HG03175 (cell line): ENCODE results near the gene PHAF1.
"Not testable (repeated sequence)": the region's sequence is repeated elsewhere in the genome, so short reads cannot be mapped to it uniquely, and the experiment has no call there.

ENCODE experiments used
- ATAC-seq: cut with Tn5 transposase; IDR thresholded peaks from one replicate; pipeline ENCODE4 v1.9.1; 2021; ENCODE audit warnings: mild to moderate bottlenecking, moderate library complexity; ENCODE audit not compliant: unreplicated experiment

The PHAF1 gene

DNA sequence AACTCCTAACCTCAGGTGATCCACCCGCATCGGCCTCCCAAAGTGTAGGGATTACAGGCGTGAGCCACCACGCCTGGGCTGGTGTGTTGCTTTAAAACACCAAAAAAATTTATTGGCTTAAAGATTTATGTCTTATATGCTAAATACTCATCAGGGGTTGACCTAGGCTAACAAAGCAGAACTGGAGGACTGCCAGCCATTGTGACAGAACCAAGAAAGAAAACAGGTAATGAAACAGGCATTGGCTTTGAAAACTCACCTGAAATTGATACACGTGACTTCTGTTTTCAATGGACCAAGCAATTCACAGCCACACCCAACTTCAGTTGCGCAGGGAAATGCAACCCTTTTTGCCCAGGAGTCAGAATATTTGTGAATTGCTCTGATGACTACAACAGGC lies 4.9 kb upstream of the PHAF1 start:
- ATAC-seq: no peak

DNA sequence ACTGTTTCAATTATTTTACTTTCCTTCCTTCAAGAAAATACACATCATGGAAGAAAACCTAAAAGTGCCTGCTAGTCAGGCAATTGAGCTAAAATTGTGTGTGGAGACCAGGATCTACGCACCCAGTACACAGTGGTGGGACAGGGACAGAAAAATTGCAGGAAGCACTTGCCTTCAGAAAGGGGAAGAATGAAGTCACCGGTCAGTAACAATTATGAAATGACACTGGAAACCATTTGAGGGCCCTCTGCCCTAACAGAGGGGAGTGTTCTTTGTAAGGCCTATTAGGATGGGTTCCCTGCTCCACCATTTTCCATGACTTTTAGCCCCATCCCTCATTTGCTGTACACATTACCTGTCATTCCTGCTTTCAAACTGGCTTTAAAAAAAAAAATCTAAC lies 4.5 kb upstream of the PHAF1 start:
- no peak for ATAC-seq

DNA sequence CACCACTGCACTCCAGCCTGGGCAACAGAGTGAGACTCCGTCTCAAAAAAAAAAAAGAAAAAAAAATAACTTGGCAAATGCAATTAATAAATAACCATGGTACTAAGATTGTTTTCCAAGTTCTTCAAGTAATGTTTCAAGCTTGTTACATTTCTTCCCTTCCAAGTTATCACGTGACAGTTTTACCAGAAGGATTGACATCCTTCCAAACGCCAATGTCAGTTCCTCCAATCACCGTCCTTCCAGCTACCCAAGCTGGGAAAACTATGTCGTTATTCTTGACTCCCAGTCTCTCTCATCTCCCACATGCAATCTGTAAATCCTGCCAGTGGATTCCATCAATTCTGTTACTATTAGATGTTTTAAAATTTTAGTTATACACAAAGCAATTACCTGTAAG lies 3.9 kb upstream of the PHAF1 start:
- ATAC-seq: no peak

DNA sequence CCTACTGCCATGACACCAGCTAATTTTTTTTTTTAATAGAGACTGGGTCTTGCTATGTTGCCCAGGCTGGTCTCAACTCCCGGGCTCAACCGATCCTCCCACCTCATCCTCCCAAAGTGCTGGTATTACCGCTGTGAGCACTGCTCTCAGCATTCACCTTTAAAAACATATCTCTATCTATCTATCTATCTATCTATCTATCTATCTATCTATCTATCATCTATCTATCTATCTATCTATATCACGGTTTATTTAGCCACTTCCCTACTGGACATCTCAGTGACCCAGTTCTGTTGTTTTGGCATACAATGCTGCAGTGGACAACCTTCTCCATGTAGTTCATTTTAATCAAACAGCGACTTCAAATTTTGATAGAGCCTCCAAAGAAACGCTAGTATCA lies 1.3 kb upstream of the PHAF1 start:
- ATAC-seq: no peak

DNA sequence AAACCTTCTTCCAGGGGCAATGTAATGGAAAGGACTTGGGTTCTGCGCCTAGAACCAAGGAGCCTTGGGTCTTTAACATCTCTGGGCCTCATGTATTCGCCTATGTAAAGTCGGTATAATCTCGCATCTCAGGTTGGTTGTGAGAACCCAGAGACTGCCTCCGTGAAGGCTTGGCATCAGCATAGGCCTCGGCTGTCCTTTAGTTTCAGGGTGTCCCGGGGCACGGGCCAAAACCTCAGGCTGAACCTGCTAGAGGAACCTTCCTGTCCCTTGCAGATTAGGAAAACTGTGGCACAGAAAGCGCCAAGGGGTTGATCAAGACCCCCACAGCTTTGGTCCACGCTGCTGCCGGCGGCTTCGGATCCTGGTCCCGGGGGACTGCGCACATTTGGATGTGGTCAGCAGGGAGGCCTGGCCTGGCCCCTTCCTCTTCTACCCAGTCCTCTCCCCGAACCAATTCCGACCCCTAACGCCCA lies 772 bp upstream of the PHAF1 start:
- no peak for ATAC-seq

DNA sequence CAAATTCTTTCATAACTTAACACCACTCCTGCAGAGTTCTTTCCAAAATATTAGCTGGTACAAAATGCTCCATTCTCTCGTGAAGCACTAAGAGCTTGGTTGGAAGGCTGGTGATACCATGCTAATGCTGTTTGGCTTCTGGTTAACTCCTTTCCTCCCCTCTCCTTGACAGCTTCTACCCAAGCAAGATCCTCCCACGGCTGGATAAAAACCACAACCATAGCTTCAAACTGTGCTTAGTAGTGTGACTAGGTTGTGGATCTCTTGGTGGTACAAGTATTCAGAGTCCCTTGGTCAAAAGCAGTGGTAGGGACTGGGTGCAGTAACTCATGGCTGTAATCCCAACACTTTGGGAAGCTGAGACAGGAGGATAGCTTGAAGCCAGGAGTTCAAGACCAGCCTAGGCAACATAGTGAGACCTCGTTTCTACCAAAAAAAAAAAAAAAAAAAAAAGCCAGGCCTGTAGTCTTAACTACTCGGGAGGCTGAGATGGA lies 2.3 kb downstream of the PHAF1 start:
- ATAC-seq: no peak

DNA sequence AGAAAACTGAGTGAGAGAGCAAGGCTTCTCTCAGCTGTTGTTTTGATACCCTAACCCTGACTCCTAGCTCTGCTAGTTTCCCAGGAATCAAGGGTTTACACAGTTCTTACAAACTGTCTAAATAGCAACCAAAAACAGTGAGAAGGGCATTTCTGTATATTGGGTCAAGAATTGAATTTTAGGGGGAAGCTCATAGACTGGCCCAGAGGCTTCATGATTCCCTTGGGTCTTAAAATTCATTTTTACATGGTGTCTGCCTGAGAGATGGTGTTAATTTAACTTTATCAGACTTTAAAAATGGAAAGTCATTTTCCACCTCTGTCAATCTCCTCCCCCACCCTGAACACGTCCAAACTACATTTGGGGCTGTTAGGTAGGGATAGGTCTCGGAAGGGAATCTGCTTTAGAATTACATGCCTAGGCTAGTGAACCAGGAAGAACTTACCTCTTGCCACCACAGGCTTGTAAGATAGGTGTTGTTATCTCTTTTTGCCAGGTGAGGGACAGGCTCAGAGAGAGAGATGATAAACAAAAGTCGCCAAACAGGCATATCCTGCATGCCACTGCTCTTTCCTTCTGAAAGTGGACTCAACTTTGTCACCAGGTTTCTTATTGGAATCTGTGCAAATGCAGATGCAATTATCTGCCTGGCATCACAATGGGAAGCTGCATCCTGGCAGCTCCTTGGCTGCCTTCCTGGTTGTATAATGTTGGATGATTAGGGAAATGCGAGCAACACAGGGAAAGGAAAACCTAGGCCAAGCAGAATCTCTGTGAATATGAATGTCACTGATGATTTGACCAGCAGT lies 3.1 kb downstream of the PHAF1 start:
- no peak for ATAC-seq

DNA sequence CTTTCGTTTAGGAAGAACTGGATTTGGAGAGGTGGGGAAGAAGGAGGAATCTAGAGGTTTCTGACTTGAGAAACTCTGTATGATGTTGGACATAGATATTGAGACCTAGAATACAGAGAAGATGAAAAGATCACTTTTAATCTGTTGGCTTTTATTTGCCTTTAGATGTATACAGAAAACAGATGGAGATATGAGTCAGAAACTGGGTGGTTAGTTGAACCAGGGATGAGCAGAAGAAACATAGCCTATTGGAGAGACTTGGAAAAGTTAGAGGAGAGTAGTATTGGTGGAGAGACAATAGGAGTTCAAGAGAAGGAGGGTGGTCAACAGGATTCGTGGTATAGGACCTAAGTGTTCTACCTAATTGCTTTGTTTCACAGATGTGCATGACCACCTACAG lies 5.1 kb downstream of the PHAF1 start:
- ATAC-seq: no peak

DNA sequence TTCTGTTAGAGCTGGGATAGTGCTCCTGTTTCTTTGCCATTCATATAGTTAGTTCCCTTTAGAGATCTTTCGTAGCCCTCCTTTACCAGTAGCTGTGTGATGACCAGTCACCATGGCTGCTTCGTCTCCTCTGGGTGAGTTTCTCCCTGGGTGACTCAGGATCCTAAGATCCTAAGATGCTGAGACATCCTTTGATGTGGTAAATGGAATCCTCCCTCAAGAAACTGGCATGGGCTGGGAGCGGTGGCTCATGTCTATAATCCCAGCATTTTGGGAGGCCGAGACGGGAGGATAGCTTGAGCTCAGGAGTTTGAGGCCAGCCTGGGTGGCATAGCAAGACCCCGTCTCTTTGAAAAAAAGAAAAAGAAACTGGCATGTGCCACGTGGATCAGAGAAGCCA lies 5.9 kb downstream of the PHAF1 start:
- no peak for ATAC-seq

DNA sequence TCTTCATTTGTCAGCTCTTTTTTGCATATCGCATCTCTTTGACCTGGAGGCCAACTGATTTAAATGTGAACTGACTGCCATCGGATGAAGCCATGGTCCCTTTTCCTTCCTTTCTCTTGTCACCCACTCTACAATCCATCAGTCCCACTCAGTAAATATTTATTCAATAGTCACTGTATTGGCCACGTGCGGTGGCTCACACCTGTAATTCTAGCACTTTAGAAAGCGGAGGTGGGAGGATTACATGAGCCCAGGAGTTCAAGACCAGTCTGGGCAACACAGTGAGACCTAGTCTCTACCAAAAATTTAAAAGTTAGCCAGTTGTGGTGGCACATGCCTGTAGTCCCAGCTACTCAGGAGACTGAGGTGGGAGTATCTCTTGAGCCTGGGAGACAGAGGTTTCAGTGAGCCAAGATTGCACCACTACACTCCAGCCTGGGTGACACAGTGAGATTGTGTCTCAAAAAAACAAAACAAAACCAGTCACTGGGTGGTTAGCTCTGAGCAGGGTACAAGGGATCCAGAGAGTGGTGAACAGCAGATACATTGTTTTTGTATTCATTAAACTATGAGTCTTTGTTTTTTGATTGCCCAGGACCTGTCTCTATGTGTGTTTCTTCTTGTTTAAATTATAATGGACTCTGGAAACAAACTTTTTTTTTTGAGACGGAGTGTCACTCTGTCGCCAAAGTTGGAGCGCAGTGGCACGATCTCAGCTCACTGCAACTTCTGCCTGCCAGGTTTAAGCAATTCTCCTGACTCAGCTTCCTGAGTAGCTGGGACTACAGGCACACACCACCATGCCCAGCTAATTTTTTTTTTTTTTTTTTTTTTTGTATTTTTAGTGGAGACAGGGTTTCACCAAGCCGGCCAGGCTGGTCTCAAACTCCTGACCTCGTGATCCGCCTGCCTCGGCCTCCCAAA lies 6.9 kb downstream of the PHAF1 start:
- no peak for ATAC-seq

DNA sequence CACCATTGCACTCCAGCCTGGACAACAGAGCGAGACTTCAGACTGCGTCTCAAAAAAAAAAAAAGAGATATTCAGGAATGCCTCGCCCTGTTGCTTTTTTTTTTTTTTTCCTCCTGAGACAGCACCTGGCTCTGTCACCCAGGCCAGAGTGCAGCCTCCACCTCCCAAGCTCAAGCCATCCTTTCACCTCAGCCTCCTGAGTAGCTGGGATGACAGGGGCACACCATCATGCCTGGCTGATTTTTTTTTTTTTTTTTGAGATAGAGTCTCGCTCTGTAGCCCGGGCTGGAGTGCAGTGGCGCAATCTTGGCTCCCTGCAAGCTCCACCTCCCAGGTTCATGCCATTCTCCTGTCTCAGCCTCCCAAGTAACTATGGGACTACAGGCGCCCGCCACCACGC lies 8.0 kb downstream of the PHAF1 start:
- ATAC-seq: no peak

DNA sequence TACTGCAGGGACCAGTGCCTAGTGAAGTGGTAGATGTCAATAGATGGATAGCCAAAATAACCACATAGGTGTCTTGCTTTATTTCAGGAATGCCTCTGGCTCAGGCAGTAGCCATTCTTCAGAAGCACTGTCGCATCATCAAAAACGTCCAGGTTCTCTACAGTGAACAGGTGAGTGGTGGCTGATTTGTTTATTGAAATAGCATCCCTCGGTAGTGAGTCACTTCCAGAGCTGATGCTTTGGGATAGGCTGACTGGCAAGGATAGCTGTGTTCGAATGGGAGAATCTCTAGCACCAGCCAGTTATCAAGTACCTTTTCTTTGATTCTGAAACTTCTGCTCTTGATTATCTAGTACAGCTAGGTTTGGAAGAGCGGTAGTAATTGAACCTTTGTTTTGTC lies 10.3 kb downstream of the PHAF1 start:
- no peak for ATAC-seq

DNA sequence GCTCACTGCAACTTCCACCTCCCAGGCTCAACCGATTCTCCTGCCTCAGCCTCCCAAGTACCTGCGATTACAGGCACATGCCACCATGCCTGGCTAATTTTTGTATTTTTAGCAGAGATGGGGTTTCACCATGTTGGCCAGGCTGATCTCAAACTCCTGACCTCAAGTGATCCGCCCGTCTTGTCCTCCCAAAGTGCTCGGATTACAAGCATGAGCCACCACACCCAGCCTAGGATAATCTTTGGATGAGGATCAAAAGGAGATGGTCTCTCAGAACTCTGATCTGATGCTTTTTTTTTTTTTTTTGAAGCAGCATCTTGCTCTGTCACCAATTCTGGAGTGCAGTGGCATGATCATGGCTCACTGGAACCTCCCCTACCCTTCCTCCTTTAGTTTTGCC lies 13.1 kb downstream of the PHAF1 start:
- not testable (repeated sequence) for ATAC-seq

DNA sequence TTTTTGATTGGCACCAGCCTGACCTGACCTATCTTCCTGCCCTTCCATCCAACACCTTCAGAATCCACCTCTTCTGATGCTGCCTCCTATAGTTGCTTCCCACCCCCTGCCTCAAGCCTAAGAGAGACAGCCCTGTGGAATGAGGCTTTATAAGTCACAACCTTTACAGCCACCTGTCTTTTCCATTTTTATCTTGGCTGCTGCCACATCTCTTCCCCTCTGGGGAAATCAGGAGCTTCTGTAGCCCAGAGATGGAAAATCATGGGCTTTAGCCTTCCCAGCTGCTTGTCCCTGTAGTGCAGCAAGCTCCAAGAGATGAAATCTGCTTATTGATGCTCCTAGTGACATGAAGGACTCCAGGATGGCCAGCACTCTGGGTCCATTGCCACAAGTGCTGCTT lies 18.7 kb downstream of the PHAF1 start:
- no peak for ATAC-seq

DNA sequence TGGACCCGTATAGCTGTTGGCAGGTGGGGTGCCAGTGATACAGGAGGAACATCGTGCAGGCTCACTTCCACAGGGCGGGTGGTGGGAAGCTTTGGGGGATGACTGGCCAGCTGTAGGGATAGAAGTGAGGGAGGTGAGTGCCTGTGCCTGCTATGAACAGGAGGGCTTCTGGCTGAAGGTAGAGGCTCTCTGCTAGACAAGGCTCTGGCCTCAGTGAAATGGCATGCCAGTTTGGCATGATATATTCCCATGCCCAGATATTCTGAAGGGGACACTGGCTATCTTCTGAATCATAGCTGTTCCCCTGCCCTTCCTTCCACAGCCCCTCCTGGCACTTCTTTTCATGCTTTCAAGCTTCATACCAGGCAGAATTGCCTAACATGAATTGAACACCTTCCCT lies 19.1 kb downstream of the PHAF1 start:
- no peak for ATAC-seq

DNA sequence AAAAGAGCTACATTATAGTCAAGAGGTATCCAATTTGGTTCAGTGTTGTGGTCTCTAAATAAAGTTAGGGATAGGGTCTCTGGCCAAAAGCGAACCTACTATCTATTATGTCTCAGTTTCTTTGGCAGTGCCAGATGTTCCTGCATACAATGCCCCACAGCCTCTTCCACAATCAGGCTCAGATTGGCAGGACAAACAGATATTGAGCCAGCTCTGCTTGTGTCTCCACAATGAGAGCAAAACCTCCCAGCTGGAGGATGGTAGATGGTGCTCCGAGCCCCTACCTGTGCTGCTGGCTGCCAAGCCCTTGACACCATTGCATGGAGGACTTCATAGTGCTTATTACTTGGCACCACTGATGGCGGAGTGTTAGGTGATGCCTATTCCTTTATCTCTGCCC lies 19.7 kb downstream of the PHAF1 start:
- ATAC-seq: no peak

DNA sequence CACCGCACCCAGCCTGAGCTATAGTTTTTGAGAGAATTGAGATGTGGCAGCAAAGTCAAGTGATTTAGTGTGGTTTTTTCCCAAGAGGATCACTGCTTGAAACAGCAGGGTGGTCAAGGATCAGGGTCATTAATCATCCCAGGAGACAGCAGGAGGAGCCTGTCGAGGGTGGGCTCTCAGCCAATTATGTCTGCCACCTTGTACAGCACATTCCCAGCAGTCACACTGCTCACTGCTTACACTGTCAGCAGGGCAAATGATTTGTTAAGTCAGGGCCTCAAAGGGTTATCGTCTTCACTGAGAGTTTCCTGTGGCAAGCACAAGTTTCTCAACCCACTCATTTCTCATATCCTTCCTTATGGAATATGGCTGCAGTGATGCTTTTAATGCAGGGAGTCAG lies 27.9 kb downstream of the PHAF1 start:
- no peak for ATAC-seq

DNA sequence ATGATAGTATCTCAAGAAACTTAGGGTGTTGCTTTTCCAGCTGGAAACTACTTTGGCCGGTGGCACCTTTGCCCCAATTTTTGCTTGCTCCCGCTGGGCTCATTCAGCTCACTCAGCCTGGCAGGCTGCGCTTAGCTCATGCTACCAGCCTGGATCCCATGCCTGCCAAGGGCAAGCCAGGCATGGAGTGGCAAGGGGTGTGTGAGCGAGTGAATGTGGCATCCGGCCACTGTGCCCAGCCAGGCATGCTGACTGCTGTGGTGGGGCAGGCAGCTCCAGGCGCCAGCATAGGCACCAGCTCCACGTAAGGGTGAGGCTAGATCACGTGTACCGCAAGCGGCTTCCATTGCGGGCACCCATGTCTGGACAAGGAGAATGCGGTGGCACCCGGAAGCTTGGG lies 31.6 kb downstream of the PHAF1 start:
- ATAC-seq: no peak

DNA sequence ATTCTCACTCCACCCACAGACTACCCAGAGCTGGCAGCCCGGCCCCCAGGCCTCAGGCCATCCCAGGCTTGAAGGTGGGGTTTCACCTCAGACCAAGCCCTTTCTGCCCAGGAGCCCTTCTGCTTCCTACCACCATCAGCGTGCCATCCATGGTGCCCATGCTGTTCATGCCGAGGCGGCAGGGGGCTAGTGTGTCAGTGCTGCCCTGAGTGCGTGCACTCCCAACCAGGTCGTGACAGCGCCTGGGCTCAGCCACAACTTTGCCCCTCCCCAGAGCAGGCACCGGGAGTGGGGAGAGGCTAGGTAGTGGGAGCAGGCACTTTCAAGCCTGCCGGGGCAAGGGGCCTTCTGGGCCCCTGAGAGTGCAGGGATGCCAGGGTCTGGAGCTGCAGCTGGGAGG lies 32.6 kb downstream of the PHAF1 start:
- ATAC-seq: no peak

DNA sequence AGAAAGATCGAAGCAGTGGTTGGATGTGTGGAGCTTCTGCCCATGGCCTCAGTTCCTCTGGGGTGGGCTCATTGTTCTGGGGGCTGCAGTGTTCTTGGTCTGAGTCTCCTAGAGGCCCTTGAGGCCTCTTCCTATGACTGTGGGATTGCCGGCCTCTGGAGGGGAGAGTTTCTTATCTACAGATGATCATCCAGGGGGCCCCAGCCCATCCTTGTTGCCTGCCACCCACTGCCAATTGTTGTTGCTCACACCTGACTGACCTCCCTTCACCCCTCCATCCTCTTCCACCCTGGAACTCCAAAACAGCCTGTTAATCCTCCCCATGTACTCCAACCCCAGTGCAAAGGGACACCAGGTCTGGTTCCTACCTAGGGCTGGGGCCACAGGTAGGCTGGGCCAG lies 35.2 kb downstream of the PHAF1 start:
- ATAC-seq: no peak

DNA sequence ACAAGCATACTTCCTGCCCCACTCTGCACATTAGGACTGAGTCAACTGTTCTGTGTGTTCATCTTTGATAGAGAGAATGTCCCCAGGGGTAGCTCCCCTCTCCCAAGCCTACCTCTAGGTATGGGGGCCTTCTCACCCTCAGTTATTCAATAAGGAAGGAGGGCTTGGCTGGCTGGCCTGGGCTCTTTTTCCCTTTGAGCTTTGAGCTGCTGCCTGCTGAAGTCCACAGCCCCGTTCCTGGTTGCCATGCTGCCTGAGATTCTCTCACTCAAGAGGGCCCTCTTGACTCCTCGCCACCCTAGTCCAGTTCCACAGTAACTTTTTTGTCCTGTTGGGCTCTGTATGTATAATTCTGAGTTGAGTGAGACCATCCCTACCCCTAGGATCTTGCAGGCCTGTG lies 36.0 kb downstream of the PHAF1 start:
- ATAC-seq: no peak
